Small intestine (tissue), 7 donors: ENCODE measurements around the gene SLIT1. TPM values are rescaled to one million over a fixed set of nuclear protein-coding genes. Genes with fewer than 3 reads are reported as not detected.
A peak's percentile ranks its signal among the peaks of the same experiment; 100 is the strongest.

Experiments used
- DNase-seq, 2 donors: peaks; one replicate each; pipeline versions ENCODE4 v3.0.0 to v3.0.0-alpha.2; 2013
- FAIRE-seq: peaks from 2 replicates; lab custom pipeline; 2012; peaks lifted over from hg19 to GRCh38; lab: Jason Lieb, UNC
- H3K27ac ChIP-seq, 3 donors: one replicate each; pipeline ENCODE4 v1.5.1; 2013; ENCODE audit warnings: low read length in 2 of 3, mild to moderate bottlenecking in 2 of 3, control low read depth in 1 of 3, inconsistent platforms in 1 of 3, low read depth in 1 of 3, moderate library complexity in 1 of 3
- H3K27me3 ChIP-seq, 3 donors: one replicate each; pipeline ENCODE4 v1.6.1; 2013; ENCODE audit warnings: low read length in 3 of 3, inconsistent platforms in 1 of 3; ENCODE audit not compliant: control insufficient read depth in 3 of 3, insufficient read depth in 3 of 3
- H3K36me3 ChIP-seq, 3 donors: one replicate each; pipeline ENCODE4 v1.6.1; 2013; ENCODE audit warnings: low read length in 3 of 3, inconsistent platforms in 1 of 3, low read depth in 1 of 3, mild to moderate bottlenecking in 1 of 3, moderate library complexity in 1 of 3; ENCODE audit not compliant: control insufficient read depth in 3 of 3, insufficient read depth in 2 of 3
- H3K4me1 ChIP-seq, 3 donors: one replicate each; pipeline ENCODE4 v1.6.1; 2013; ENCODE audit warnings: low read length in 2 of 3, inconsistent platforms in 1 of 3, low read depth in 1 of 3, mild to moderate bottlenecking in 1 of 3, moderate library complexity in 1 of 3; ENCODE audit not compliant: control insufficient read depth in 3 of 3, insufficient read depth in 2 of 3
- H3K4me3 ChIP-seq, 3 donors: one replicate each; pipeline ENCODE4 v1.5.1; 2013; ENCODE audit warnings: low read length in 3 of 3, control low read depth in 1 of 3, inconsistent platforms in 1 of 3, low read depth in 1 of 3, mild to moderate bottlenecking in 1 of 3, moderate library complexity in 1 of 3
- H3K9me3 ChIP-seq, 2 donors: one replicate each; pipeline ENCODE4 v1.6.1; 2013; ENCODE audit warnings: low read depth in 1 of 2, low read length in 1 of 2; ENCODE audit not compliant: control insufficient read depth in 2 of 2, insufficient read depth in 1 of 2
- WGBS, 3 donors: extraction: QIAGEN DNeasy Blood & Tissue Kit; methylation state at CpG; one replicate each; pipeline ENCODE4 v1.1.7; 2013; 5-methylcytosine and 5-hydroxymethylcytosine counted together
- polyA plus RNA-seq, 4 donors: library from polyadenylated mRNA; stranded (reverse) in 3 of 4; unstranded in 1 of 4; fragments of 200-250 nt in 3 of 4; fragments of 120-200 nt in 1 of 4; gene quantifications; one replicate each; pipeline versions ENCODE4 v1.2.1 to v1.2.3, GENCODE V29; 2013
- donor health status: healthy with polysubstance abuse.
- donor health status: control.
- donor health status: control.
- donor health status: Bipolar disorder and iron deficiency.
- donor health status: healthy.

The SLIT1 gene
- polyA plus RNA-seq, 4 donors, result under 0.01 to 0.40 (median 0.12) TPM; not detected in 1

DNA sequence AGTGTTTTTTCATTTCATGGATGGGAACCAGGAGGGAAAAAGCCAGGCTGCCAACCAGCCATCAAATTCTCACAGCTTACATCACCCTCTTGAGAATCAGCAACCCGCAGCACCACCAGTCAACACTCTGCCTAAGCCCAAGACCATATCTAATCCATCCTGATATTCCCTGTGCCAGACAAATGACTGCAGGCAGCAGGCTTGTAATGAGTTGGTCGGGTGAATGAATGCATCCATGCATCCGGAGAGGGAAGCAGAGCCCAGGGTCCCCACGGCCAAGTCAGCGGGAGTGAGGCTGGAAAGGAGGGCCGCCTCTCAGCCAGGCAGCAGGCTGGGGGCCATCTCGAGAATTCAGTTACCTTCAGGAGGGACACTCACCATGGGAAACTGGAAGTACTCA lies 46.9 kb downstream of the SLIT1 start:
- H3K4me1 ChIP-seq, result peaks cover 0 to 4% (median 0%) of the 10 kb centered on the region in 3 donors
- H3K27ac ChIP-seq, result no peak overlapping the region
- DNase-seq (no peak), FAIRE-seq (no peak)
- no peak overlapping the region for H3K4me3 ChIP-seq
- H3K9me3 ChIP-seq, result no peaks in the 10 kb centered on the region
- 78 to 85% (median 82%) methylated on average over 7 of the region's 7 CpGs for WGBS, 3 donors
- H3K27me3 ChIP-seq, result peaks cover 0 to 13% (median 7%) of the 10 kb centered on the region in 3 donors
- H3K36me3 ChIP-seq, result no peaks in the 10 kb centered on the region

DNA sequence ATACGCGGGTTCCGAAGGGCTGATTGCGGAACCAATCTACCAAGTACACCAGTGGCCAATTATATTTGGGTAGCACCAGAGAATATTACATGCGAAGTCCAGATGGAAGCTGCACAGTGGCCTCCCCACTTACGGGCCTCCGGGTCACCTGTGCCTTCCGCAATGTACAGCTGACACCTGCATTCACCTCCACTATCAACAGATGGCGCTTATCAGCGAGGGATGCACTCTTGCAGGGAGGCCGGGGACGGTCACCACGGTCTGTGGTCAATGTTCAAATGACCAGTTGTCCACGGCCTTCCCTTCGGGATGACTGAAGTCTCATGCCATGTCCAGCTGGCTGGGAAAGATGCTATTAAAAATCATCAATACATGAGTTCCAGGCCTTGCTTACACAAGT lies 47.6 kb downstream of the SLIT1 start:
- DNase-seq, result peak; percentile 24 to 33
- H3K9me3 ChIP-seq, result no peaks in the 10 kb centered on the region
- H3K36me3 ChIP-seq, result no peaks in the 10 kb centered on the region
- H3K27me3 ChIP-seq, result peaks cover 0 to 13% (median 7%) of the 10 kb centered on the region in 3 donors
- H3K4me3 ChIP-seq, result no peak overlapping the region
- H3K27ac ChIP-seq, result no peak overlapping the region
- H3K4me1 ChIP-seq, result peaks cover 0 to 4% (median 0%) of the 10 kb centered on the region in 3 donors
- no peak for FAIRE-seq
- WGBS, 3 donors, result 46 to 75% (median 57%) methylated on average over 15 of the region's 15 CpGs

GRCh38 chr10:97136756-97137155 lies 49.0 kb downstream of the SLIT1 start:
- Histone ChIP-seq H3K36me3 (no peaks in the 10 kb centered on the region), H3K9me3 (no peaks in the 10 kb centered on the region), H3K4me3 (no peak overlapping the region), H3K4me1 (peaks cover 0 to 4% (median 0%) of the 10 kb centered on the region in 3 donors), H3K27ac (no peak overlapping the region), H3K27me3 (peaks cover 0 to 13% (median 7%) of the 10 kb centered on the region in 3 donors)
- DNase-seq, result no peak
- WGBS, 3 donors, result 79 to 90% (median 86%) methylated on average over 3 of the region's 3 CpGs
- FAIRE-seq, result no peak

DNA sequence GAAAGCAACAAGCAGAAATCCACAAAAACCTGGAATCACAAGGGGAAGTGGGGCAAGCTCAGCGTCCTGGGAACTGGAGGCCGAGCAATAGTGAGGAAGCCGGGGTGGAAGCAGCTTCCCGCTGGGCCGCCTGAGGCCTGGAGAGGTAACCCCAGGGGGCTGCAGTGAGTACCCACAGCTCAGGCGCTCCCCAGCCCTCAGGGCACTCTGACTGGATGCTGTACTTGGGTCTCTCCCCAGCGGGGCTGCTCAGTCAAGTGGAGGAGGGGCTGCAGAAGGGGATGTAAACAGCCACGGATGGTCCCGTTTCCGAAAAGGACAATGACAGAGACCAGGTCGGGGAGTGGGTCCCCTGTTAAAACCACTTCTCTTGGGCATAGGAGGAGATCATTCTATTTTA lies 50.3 kb downstream of the SLIT1 start:
- 75 to 79% (median 78%) methylated on average over 10 to 11 of the region's 11 CpGs for WGBS, 3 donors

DNA sequence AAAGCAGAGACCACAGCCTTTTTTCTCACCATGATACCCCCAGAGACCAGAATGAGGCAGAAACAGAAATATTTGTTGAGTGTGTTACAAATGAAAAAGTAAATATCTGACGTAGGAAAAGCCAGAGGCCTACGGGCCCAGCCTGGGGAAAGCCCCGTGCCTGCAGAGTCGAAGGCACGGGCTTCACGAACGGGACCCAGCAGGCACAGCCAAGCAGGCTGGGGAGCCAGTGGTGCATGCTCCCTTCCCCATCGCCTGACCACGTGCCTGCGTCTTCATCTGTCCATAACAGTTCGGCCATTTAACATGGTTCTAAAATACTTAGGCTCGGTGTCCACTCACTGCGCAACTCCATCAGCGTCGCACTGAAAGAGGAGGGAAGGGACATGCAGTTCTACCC lies 50.8 kb downstream of the SLIT1 start:
- DNase-seq (no peak), FAIRE-seq (no peak)
- 85 to 87% (median 86%) methylated on average over 15 of the region's 15 CpGs for WGBS, 3 donors
- Histone ChIP-seq H3K4me3 (no peak overlapping the region), H3K9me3 (no peaks in the 10 kb centered on the region), H3K36me3 (no peaks in the 10 kb centered on the region), H3K4me1 (no peaks in the 10 kb centered on the region), H3K27ac (no peak overlapping the region), H3K27me3 (peaks cover 0 to 4% (median under 1%) of the 10 kb centered on the region in 3 donors)

More for the DNA sequence above, 50.3 kb downstream of the SLIT1 start:
- DNase-seq (no peak), FAIRE-seq (no peak)
- no peaks in the 10 kb centered on the region for H3K4me1 ChIP-seq
- no peaks in the 10 kb centered on the region for H3K36me3 ChIP-seq
- H3K27me3 ChIP-seq, result peaks cover 0 to 8% (median 2%) of the 10 kb centered on the region in 3 donors
- no peak overlapping the region for H3K27ac ChIP-seq
- no peak overlapping the region for H3K4me3 ChIP-seq
- no peaks in the 10 kb centered on the region for H3K9me3 ChIP-seq

DNA sequence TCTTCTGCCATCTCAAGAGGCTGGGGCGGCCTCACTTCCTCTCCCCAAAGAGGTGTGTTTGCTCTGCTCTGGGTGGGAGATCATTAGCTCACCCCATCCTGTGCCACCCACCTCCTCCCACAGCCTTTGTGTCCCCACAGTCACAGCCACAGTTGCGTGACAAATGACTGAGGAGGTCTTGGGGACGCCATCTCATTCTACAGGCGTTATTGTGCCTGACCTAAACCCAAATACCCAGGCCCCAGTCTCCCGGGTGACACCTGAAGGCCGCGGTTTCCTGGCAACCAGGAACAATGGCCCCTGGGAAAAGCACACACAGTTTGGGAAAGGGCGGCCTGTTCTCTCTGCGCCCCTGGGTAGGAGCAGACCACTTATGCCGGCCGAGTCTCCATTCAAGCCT lies 51.6 kb downstream of the SLIT1 start:
- H3K27me3 ChIP-seq, result no peaks in the 10 kb centered on the region
- DNase-seq, result no peak
- no peaks in the 10 kb centered on the region for H3K9me3 ChIP-seq
- H3K4me3 ChIP-seq, result no peak overlapping the region
- no peak overlapping the region for H3K27ac ChIP-seq
- H3K4me1 ChIP-seq, result no peaks in the 10 kb centered on the region
- no peak for FAIRE-seq
- WGBS, 3 donors, result 84 to 90% (median 86%) methylated on average over 11 of the region's 11 CpGs
- H3K36me3 ChIP-seq, result no peaks in the 10 kb centered on the region

- 89 to 94% (median 93%) methylated on average over 2 of the region's 2 CpGs for WGBS, 3 donors
Measured at GRCh38 chr10:97132273-97132672, 53.5 kb downstream of the SLIT1 start.

DNA sequence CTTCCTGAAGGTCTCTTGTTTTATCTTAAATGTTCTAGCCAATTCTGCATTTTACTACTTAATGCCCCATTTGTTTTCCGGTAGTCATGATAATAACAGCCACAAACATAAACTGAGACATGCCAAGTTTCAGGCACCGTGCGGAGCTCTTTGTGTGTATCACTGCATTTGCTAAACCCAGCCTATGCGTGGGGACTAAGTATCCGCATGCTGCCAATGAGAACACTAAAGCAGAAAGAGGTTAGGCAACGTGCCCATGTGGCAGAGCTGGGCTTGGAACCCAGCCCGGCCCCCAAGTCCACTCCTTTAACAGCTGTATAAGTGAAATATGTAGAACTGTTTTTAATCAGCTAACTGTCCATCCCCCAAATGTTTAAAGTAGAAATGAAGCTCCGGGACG lies 54.1 kb downstream of the SLIT1 start:
- Histone ChIP-seq H3K27ac (no peak overlapping the region), H3K9me3 (no peaks in the 10 kb centered on the region), H3K4me3 (no peak overlapping the region), H3K4me1 (no peaks in the 10 kb centered on the region), H3K27me3 (no peaks in the 10 kb centered on the region), H3K36me3 (no peaks in the 10 kb centered on the region)
- FAIRE-seq, result no peak
- DNase-seq, result no peak
- 56 to 78% (median 74%) methylated on average over 9 of the region's 9 CpGs for WGBS, 3 donors

More at GRCh38 chr10:97132273-97132672, 53.5 kb downstream of the SLIT1 start:
- Histone ChIP-seq H3K27me3 (no peaks in the 10 kb centered on the region), H3K27ac (no peak overlapping the region), H3K36me3 (no peaks in the 10 kb centered on the region), H3K4me1 (no peaks in the 10 kb centered on the region), H3K9me3 (no peaks in the 10 kb centered on the region), H3K4me3 (no peak overlapping the region)
- no peak for FAIRE-seq
- no peak for DNase-seq

DNA sequence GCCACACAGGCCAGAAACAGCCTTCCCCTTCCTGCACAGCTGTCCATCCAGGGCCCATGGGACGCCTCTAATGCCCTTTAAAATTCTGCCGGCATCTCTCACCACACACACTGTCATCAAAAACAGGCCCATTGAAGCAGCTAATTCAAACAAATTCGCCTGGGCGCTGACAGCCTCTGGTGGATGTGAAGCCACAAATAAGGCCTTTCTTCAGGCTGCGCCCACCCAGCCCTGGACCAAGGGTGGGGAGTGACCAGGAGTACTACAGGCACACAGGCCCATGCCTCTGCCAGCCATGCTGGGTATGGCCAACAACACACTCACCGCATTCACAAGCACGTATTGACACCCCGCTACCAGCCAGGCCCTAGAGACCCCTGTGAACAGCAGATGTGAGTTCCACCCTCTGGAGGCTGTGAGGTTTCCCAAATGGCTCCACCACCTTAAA lies 54.6 kb downstream of the SLIT1 start:
- Histone ChIP-seq H3K27ac (no peak overlapping the region), H3K36me3 (no peaks in the 10 kb centered on the region), H3K9me3 (no peaks in the 10 kb centered on the region), H3K4me3 (no peak overlapping the region), H3K4me1 (no peaks in the 10 kb centered on the region), H3K27me3 (no peaks in the 10 kb centered on the region)
- no peak for FAIRE-seq
- WGBS, 3 donors, result 89 to 95% (median 94%) methylated on average over 8 of the region's 8 CpGs
- no peak for DNase-seq
